Breast epithelium (tissue), 4 donors: Measurements from ENCODE around the gene AURKA. TPM values are rescaled to one million over a fixed set of nuclear protein-coding genes. Genes with fewer than 3 reads are reported as not detected.
"Not testable (repeated sequence)": the region's sequence is repeated elsewhere in the genome, so short reads cannot be mapped to it uniquely, and the experiment has no call there.

Source experiments
- DNase-seq, 2 donors: peaks; one replicate each; pipeline ENCODE4 v3.0.0-alpha.2; 2019; ENCODE audit warnings: low spot score in 2 of 2
- H3K27ac ChIP-seq, 2 donors: fragments of 200-600 bp; sonication (generic) in 1 of 2; one replicate each; pipeline ENCODE4 v1.5.1; 2016 to 2019; ENCODE audit warnings: mild to moderate bottlenecking in 1 of 2
- H3K27me3 ChIP-seq, 2 donors: fragments of 200-600 bp; sonication (generic) in 1 of 2; one replicate each; pipeline versions ENCODE4 v1.5.1 to v1.6.0; 2017 to 2019; ENCODE audit warnings: control low read depth in 1 of 2, mild to moderate bottlenecking in 1 of 2
- H3K36me3 ChIP-seq: fragments of 200-600 bp; one replicate; pipeline ENCODE4 v1.5.1; 2019
- H3K4me1 ChIP-seq, 2 donors: fragments of 200-600 bp; sonication (generic); one replicate each; pipeline ENCODE4 v1.5.1; 2016 to 2019; ENCODE audit warnings: control low read depth in 1 of 2
- H3K4me3 ChIP-seq, 3 donors: fragments of 200-600 bp; sonication (generic); 1 replicate in 2 of 3; 2 replicates in 1 of 3; pipeline ENCODE4 v1.5.1; 2016 to 2019; ENCODE audit warnings: mild to moderate bottlenecking in 3 of 3, moderate library complexity in 2 of 3
- H3K9me3 ChIP-seq, 2 donors: fragments of 200-600 bp; sonication (generic) in 1 of 2; one replicate each; pipeline ENCODE4 v1.5.1; 2016 to 2019; ENCODE audit warnings: control low read depth in 1 of 2
- CTCF ChIP-seq, 3 donors: fragments of 450-650 bp; IDR thresholded peaks; one replicate each; pipeline ENCODE4 v1.5.1; 2016 to 2017; ENCODE audit warnings: antibody characterized with exemption in 3 of 3, mild to moderate bottlenecking in 3 of 3, moderate library complexity in 3 of 3
- POLR2A ChIP-seq: fragments of 450-650 bp; IDR thresholded peaks from one replicate; pipeline ENCODE4 v1.6.1; 2016; ENCODE audit warnings: antibody characterized with exemption, mild to moderate bottlenecking, moderate library complexity
- POLR2AphosphoS5 ChIP-seq, 3 donors: sonication (generic); formaldehyde crosslinking; IDR thresholded peaks; one replicate each; pipeline ENCODE4 v1.6.1; 2017; ENCODE audit warnings: antibody characterized with exemption in 3 of 3
- intact Hi-C: fragments of 100-400 bp; cut with DNase I; formaldehyde crosslinking; loops from one replicate; pipeline ENCODE4 v1.15.1; 2023; ENCODE audit warnings: low total_unique reads
- total RNA-seq, 3 donors: library from RNA; depleted of rRNA; stranded (reverse); fragments of >200 nt; gene quantifications; one replicate each; pipeline ENCODE4 v1.1.0, GENCODE V29; 2016

The AURKA gene
- total RNA-seq, 3 donors from 2014 or later = 0.98 to 2.2 (median 1.6) TPM

- no peaks in the 10 kb centered on the region for H3K9me3 ChIP-seq
- H3K36me3 ChIP-seq = no peaks in the 10 kb centered on the region
- DNase-seq = no peak
- H3K4me3 ChIP-seq = no peak overlapping the region
- TF ChIP-seq CTCF (IDR thresholded peaks at IDR 0.05) = no peak
- TF ChIP-seq POLR2A = no peak
- intact Hi-C loops = no loop called here
- H3K27me3 ChIP-seq = no peaks in the 10 kb centered on the region
- H3K4me1 ChIP-seq = no peaks in the 10 kb centered on the region
- no peak overlapping the region for H3K27ac ChIP-seq
Measured at GRCh38 chr20:56406910-56407309, 14.9 kb upstream of the AURKA start.

GRCh38 chr20:56405356-56405755 is 13.3 kb upstream of the AURKA start:
- H3K27ac ChIP-seq, H3K36me3 ChIP-seq, H3K4me1 ChIP-seq, H3K27me3 ChIP-seq, H3K9me3 ChIP-seq, H3K4me3 ChIP-seq, intact Hi-C loops, DNase-seq: not testable (repeated sequence)

- Histone ChIP-seq H3K4me3 (no peak overlapping the region), H3K9me3 (no peaks in the 10 kb centered on the region), H3K36me3 (peaks cover 8% of the 10 kb centered on the region), H3K4me1 (no peaks in the 10 kb centered on the region), H3K27me3 (no peaks in the 10 kb centered on the region), H3K27ac (no peak overlapping the region)
- no peak for DNase-seq
- TF ChIP-seq POLR2A (no peak), CTCF (IDR thresholded peaks at IDR 0.05) (no peak), POLR2AphosphoS5 (IDR thresholded peaks at IDR 0.05) (no peak)
- intact Hi-C loops = no loop called here
Measured at GRCh38 chr20:56403465-56403864, 11.4 kb upstream of the AURKA start.

GRCh38 chr20:56400001-56400640 is 8.1 kb upstream of the AURKA start:
- DNase-seq = no peak
- no peak overlapping the region for H3K27ac ChIP-seq
- H3K36me3 ChIP-seq = peaks cover 19% of the 10 kb centered on the region
- intact Hi-C loops = no loop called here
- no peaks in the 10 kb centered on the region for H3K4me1 ChIP-seq
- TF ChIP-seq POLR2A = no peak
- peak; percentile 31 to 58 (median 41) for TF ChIP-seq CTCF (IDR thresholded peaks at IDR 0.05)
- no peak overlapping the region for H3K4me3 ChIP-seq
- no peaks in the 10 kb centered on the region for H3K9me3 ChIP-seq
- H3K27me3 ChIP-seq = no peaks in the 10 kb centered on the region

GRCh38 chr20:56395166-56395565 is 3.2 kb upstream of the AURKA start:
- no peak for DNase-seq
- no peak for TF ChIP-seq POLR2A
- TF ChIP-seq CTCF (IDR thresholded peaks at IDR 0.05) = no peak
- TF ChIP-seq POLR2AphosphoS5 (IDR thresholded peaks at IDR 0.05) = no peak
- Histone ChIP-seq H3K4me1 (peaks cover 0 to 24% of the 10 kb centered on the region in 2 donors), H3K27ac (no peak overlapping the region), H3K36me3 (peaks cover 19% of the 10 kb centered on the region), H3K4me3 (no peak overlapping the region), H3K27me3 (no peaks in the 10 kb centered on the region), H3K9me3 (no peaks in the 10 kb centered on the region)
- intact Hi-C loops = no loop called here

GRCh38 chr20:56393653-56394052 is 1.6 kb upstream of the AURKA start:
- Histone ChIP-seq H3K27ac (no peak overlapping the region), H3K4me1 (peaks cover 0 to 24% of the 10 kb centered on the region in 2 donors), H3K9me3 (no peaks in the 10 kb centered on the region), H3K36me3 (peaks cover 11% of the 10 kb centered on the region), H3K27me3 (no peaks in the 10 kb centered on the region), H3K4me3 (peak overlapping the region; percentile 77 to 96 (median 85))
- intact Hi-C loops = no loop called here
- TF ChIP-seq POLR2AphosphoS5 (IDR thresholded peaks at IDR 0.05) = no peak
- no peak for TF ChIP-seq CTCF (IDR thresholded peaks at IDR 0.05)
- no peak for TF ChIP-seq POLR2A
- no peak for DNase-seq
